IMR-90 (cell line): ENCODE results near the gene SPECC1L. TPM values are rescaled to one million over a fixed set of nuclear protein-coding genes. Genes with fewer than 3 reads are reported as not detected.
"Not testable (repeated sequence)": the region's sequence is repeated elsewhere in the genome, so short reads cannot be mapped to it uniquely, and the experiment has no call there.

Experiments used
- ATAC-seq: fragments of 200-7000 bp; cut with Tn5 transposase; 2 replicates; pipeline ENCODE4 v1.9.1; 2020; ENCODE audit warnings: low read depth, mild to moderate bottlenecking, moderate library complexity
- BruUV-seq: library from RNA; stranded (reverse); fragments of 400-500 nt; replicated peaks from 2 replicates; lab custom pipeline; 2021; lab: Mats Ljungman, UMichigan
- CTCF ChIA-PET: fragments of 300-600 bp; formaldehyde crosslinking; extraction: SDS; loops from one replicate; lab custom pipeline; 2021; ENCODE audit warnings: antibody characterized with exemption; lab: Yijun Ruan, JAX
- POLR2A ChIA-PET: fragments of 300-600 bp; sonication (Branson Sonifier 250); formaldehyde crosslinking; loops from one replicate; lab custom pipeline; 2022; ENCODE audit warnings: antibody characterized with exemption; ENCODE audit not compliant: unreplicated experiment; lab: Charles Lee
- DNase-seq: peaks from one replicate; pipeline ENCODE4 v3.0.0; 2013
- H2AFZ ChIP-seq: replicated peaks from 2 replicates; pipeline ENCODE3; 2013; ENCODE audit warnings: low read length, mild to moderate bottlenecking; ENCODE audit not compliant: poor library complexity
- H2AK5ac ChIP-seq: 2 replicates; pipeline ENCODE4 v1.6.1; 2013; ENCODE audit warnings: low read depth, low read length, inconsistent platforms
- H2AK9ac ChIP-seq: replicated peaks from 2 replicates; pipeline ENCODE3; 2013; ENCODE audit warnings: mild to moderate bottlenecking, low read depth, low read length, moderate library complexity; ENCODE audit not compliant: poor library complexity
- H2BK120ac ChIP-seq: 2 replicates; pipeline ENCODE4 v1.6.1; 2013; ENCODE audit warnings: low read depth, low read length, inconsistent platforms
- H2BK15ac ChIP-seq: 3 replicates; pipeline ENCODE4 v1.6.1; 2013; ENCODE audit warnings: low read depth, low read length, inconsistent platforms
- H2BK20ac ChIP-seq: 2 replicates; pipeline ENCODE4 v1.6.1; 2013; ENCODE audit warnings: low read depth, mild to moderate bottlenecking, inconsistent platforms, low read length, moderate library complexity
- H2BK5ac ChIP-seq: 2 replicates; pipeline ENCODE4 v1.6.1; 2013; ENCODE audit warnings: mild to moderate bottlenecking, low read depth, low read length, inconsistent platforms; ENCODE audit not compliant: poor library complexity, severe bottlenecking
- H3K14ac ChIP-seq: replicated peaks from 2 replicates; pipeline ENCODE4 v1.6.1; 2013; ENCODE audit warnings: low read depth, low read length, inconsistent platforms
- H3K18ac ChIP-seq: 2 replicates; pipeline ENCODE4 v1.6.1; 2013; ENCODE audit warnings: low read depth, low read length, control low read depth
- H3K23ac ChIP-seq: 2 replicates; pipeline ENCODE4 v1.6.1; 2013; ENCODE audit warnings: low read depth, low read length, inconsistent platforms
- H3K27ac ChIP-seq: 2 replicates; pipeline ENCODE4 v1.5.1; 2013; ENCODE audit warnings: mild to moderate bottlenecking, control low read depth, low read length; ENCODE audit not compliant: insufficient read depth
- H3K27me3 ChIP-seq: 2 replicates; pipeline ENCODE4 v1.6.1; 2013; ENCODE audit warnings: low read length; ENCODE audit not compliant: control insufficient read depth, insufficient read depth
- H3K36me3 ChIP-seq: 2 replicates; pipeline ENCODE4 v1.6.1; 2013; ENCODE audit warnings: low read length, mixed read lengths; ENCODE audit not compliant: control insufficient read depth, insufficient read depth
- H3K4ac ChIP-seq: 2 replicates; pipeline ENCODE4 v1.6.1; 2013; ENCODE audit warnings: low read depth, low read length, inconsistent platforms
- H3K4me1 ChIP-seq: 2 replicates; pipeline ENCODE4 v1.6.1; 2013; ENCODE audit warnings: low read length, mixed read lengths; ENCODE audit not compliant: control insufficient read depth, insufficient read depth
- H3K4me2 ChIP-seq: 2 replicates; pipeline ENCODE4 v1.6.1; 2013; ENCODE audit warnings: low read depth, mild to moderate bottlenecking, control low read depth, low read length, moderate library complexity
- H3K4me3 ChIP-seq: 2 replicates; pipeline ENCODE4 v1.5.1; 2013; ENCODE audit warnings: low read depth, mild to moderate bottlenecking, control low read depth, low read length, moderate library complexity; ENCODE audit not compliant: insufficient read depth
- H3K56ac ChIP-seq: 2 replicates; pipeline ENCODE4 v1.6.1; 2013; ENCODE audit warnings: low read length, inconsistent platforms; ENCODE audit not compliant: insufficient read depth; ENCODE audit errors: extremely low read depth
- H3K79me1 ChIP-seq, 2 experiments: 2 replicates each; pipeline ENCODE4 v1.6.1; 2013; ENCODE audit warnings: low read length in 2 of 2, inconsistent platforms in 1 of 2, low read depth in 1 of 2
- H3K9ac ChIP-seq: 2 replicates; pipeline ENCODE4 v1.6.1; 2013; ENCODE audit warnings: low read depth, low read length, control low read depth
- H3K9me1 ChIP-seq: 2 replicates; pipeline ENCODE4 v1.6.1; 2013; ENCODE audit warnings: low read length, inconsistent platforms; ENCODE audit not compliant: insufficient read depth
- H3K9me3 ChIP-seq: 2 replicates; pipeline ENCODE4 v1.6.1; 2013; ENCODE audit warnings: low read length; ENCODE audit not compliant: control insufficient read depth, insufficient read depth
- H4K20me1 ChIP-seq: 2 replicates; pipeline ENCODE4 v1.6.1; 2013; ENCODE audit warnings: low read length, inconsistent platforms; ENCODE audit not compliant: insufficient read depth
- H4K5ac ChIP-seq: 2 replicates; pipeline ENCODE4 v1.6.1; 2013; ENCODE audit warnings: mild to moderate bottlenecking, low read depth, low read length, control low read depth
- H4K8ac ChIP-seq, 2 experiments: 2 replicates each; pipeline ENCODE4 v1.6.1; 2013; ENCODE audit warnings: low read depth in 2 of 2, low read length in 2 of 2, control low read depth in 1 of 2, inconsistent platforms in 1 of 2
- H4K91ac ChIP-seq: 2 replicates; pipeline ENCODE4 v1.6.1; 2013; ENCODE audit warnings: low read depth, low read length, inconsistent platforms; ENCODE audit not compliant: insufficient read depth
- MAFK ChIP-seq: IDR thresholded peaks from 2 replicates; pipeline ENCODE4 v1.6.1; 2012; ENCODE audit warnings: low read depth, low read length, improper control_type of control experiment
- whole genome bisulfite sequencing, 2 experiments: methylation state at CpG; one replicate each; pipeline versions ENCODE4 v1.1.5 to v1.1.7; 2013; ENCODE audit warnings: missing lambda C conversion rate in 2 of 2; ENCODE audit not compliant: insufficient read length in 1 of 2; ENCODE audit errors: extremely low coverage in 2 of 2; 5-methylcytosine and 5-hydroxymethylcytosine counted together
- dilution Hi-C: fragments of 300-500 bp; cut with HindIII; formaldehyde crosslinking; loops from one replicate; pipeline ENCODE4 v1.14.3; 2018; ENCODE audit warnings: low sequenced_read_pairs; ENCODE audit not compliant: unreplicated experiment
- in situ Hi-C: fragments of 300-500 bp; cut with MboI; formaldehyde crosslinking; loops from 3 replicates; pipeline ENCODE4 v1.14.3; 2019; ENCODE audit warnings: low sequenced_read_pairs, inconsistent platforms, mixed read lengths
- intact Hi-C: fragments of 100-400 bp; cut with micrococcal nuclease; formaldehyde crosslinking; loops from 2 replicates; pipeline ENCODE4 v1.10.0; 2022
- polyA plus RNA-seq, 3 experiments: library from polyadenylated mRNA; depleted of rRNA; stranded (reverse); fragments of >200 nt; gene quantifications; 2 replicates each; pipeline ENCODE4 v1.2.3, GENCODE V29; 2012; ENCODE audit warnings: low replicate concordance in 1 of 3
- total RNA-seq: library from RNA; depleted of rRNA; stranded (reverse); fragments of >200 nt; gene quantifications from 2 replicates; pipeline ENCODE4 v1.2.3, GENCODE V29; 2012
- TF ChIP-seq, protein P1 (sequence below): fragments of 150-350 bp; IDR thresholded peaks from 2 replicates; pipeline ENCODE4 v1.6.1; 2017; ENCODE audit warnings: mild to moderate bottlenecking, antibody characterized with exemption, low read length, low read depth

The SPECC1L gene
- total and polyA plus RNA-seq, 2 of the 4 experiments (the other 2 are of a cell fraction): 18.7 to 44.1 TPM

- H3K23ac ChIP-seq: peak overlapping the region; percentile 66
- TF ChIP-seq MAFK: no peak
- TF ChIP-seq, protein P1, sequence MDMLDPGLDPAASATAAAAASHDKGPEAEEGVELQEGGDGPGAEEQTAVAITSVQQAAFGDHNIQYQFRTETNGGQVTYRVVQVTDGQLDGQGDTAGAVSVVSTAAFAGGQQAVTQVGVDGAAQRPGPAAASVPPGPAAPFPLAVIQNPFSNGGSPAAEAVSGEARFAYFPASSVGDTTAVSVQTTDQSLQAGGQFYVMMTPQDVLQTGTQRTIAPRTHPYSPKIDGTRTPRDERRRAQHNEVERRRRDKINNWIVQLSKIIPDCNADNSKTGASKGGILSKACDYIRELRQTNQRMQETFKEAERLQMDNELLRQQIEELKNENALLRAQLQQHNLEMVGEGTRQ: 0 out of 2 replicates have a peak, but pooled peaks have one; percentile 9
- H2BK15ac ChIP-seq: 0 out of 3 replicates have a peak overlapping the region, but pooled peaks have one; percentile 11
- in situ Hi-C loops (no loop called here), dilution Hi-C loops (no loop called here), intact Hi-C loops (no loop called here)
- H2BK20ac ChIP-seq: peak overlapping the region; percentile 15; the same call in 1 of the 2 replicates
- no peak overlapping the region for H2BK5ac ChIP-seq
- H3K4me1 ChIP-seq: peaks cover 13% of the 10 kb centered on the region
- H3K56ac ChIP-seq: no peak overlapping the region
- H4K20me1 ChIP-seq: peaks cover 30% of the 10 kb centered on the region
- no peak overlapping the region for H3K4me3 ChIP-seq
- no TSS peak for BruUV-seq
- H3K27me3 ChIP-seq: no peaks in the 10 kb centered on the region
- H3K36me3 ChIP-seq: no peaks in the 10 kb centered on the region; the same call in 1 of the 2 replicates
- no peak overlapping the region for H3K9ac ChIP-seq
- no peak overlapping the region for H2AK5ac ChIP-seq
- peak overlapping the region; percentile 0; the same call in 1 of the 2 replicates for H3K14ac ChIP-seq
- no peak overlapping the region for H3K27ac ChIP-seq
- peak; percentile 28 for DNase-seq
- H3K9me3 ChIP-seq: no peaks in the 10 kb centered on the region
- CTCF ChIA-PET: no interaction called here
- peak overlapping the region; percentile 72; the same call in 1 of the 2 replicates for H3K4me2 ChIP-seq
- no CpG with 5 or more reads among the region's 4 CpGs for WGBS, 2 experiments
- H2AFZ ChIP-seq: no peak overlapping the region
- H4K8ac ChIP-seq: 0 out of 4 replicates have a peak overlapping the region, but pooled peaks of 1 of the 2 experiments have one; percentile 6
- 0 out of 2 replicates have a peak overlapping the region, but pooled peaks have one; percentile 5 for H4K91ac ChIP-seq
- H3K79me1 ChIP-seq: peaks cover 16 to 57% of the 10 kb centered on the region in 2 experiments
- POLR2A ChIA-PET: no interaction called here
- 0 out of 2 replicates have a peak overlapping the region, but pooled peaks have one; percentile 10 for H2BK120ac ChIP-seq
- no peak overlapping the region; the same call in 1 of the 2 replicates for H4K5ac ChIP-seq
- H3K9me1 ChIP-seq: peaks cover 11% of the 10 kb centered on the region
- no peak overlapping the region for H2AK9ac ChIP-seq
- ATAC-seq: 0 out of 2 replicates have a peak, but pooled peaks have one; percentile 10
- H3K4ac ChIP-seq: peak overlapping the region; percentile 1; the same call in 1 of the 2 replicates
- H3K18ac ChIP-seq: no peak overlapping the region
Measured at GRCh38 chr22:24285245-24285644, 14.6 kb downstream of the SPECC1L start.

GRCh38 chr22:24287212-24287611 is 16.6 kb downstream of the SPECC1L start:
- H3K18ac ChIP-seq, dilution Hi-C loops, H3K4ac ChIP-seq, H2AK5ac ChIP-seq, ATAC-seq, BruUV-seq, H3K27ac ChIP-seq, H3K23ac ChIP-seq, H2BK20ac ChIP-seq, H3K27me3 ChIP-seq, H2AFZ ChIP-seq, H4K91ac ChIP-seq, H3K4me2 ChIP-seq, H3K9ac ChIP-seq, in situ Hi-C loops, H3K14ac ChIP-seq, H3K56ac ChIP-seq, CTCF ChIA-PET, H2BK15ac ChIP-seq, DNase-seq, H3K36me3 ChIP-seq, H2AK9ac ChIP-seq, H2BK5ac ChIP-seq, H2BK120ac ChIP-seq, POLR2A ChIA-PET, intact Hi-C loops, H4K5ac ChIP-seq, H4K8ac ChIP-seq, H3K4me3 ChIP-seq, H3K9me3 ChIP-seq: not testable (repeated sequence)
- Histone ChIP-seq H3K4me1 (peaks cover 17% of the 10 kb centered on the region), H3K79me1 (peaks cover 20 to 71% of the 10 kb centered on the region in 2 experiments), H4K20me1 (peaks cover 49% of the 10 kb centered on the region), H3K9me1 (peaks cover 18% of the 10 kb centered on the region)
- WGBS, 2 experiments: no CpG with 5 or more reads among the region's 9 CpGs
